ENCODE data around the gene QSOX2. TPM values are rescaled to one million over a fixed set of nuclear protein-coding genes. Genes with fewer than 3 reads are reported as not detected.

QSOX2 gene
- total RNA-seq, 2 experiments from 2014 or later = 11.2 to 13.6 TPM

DNA sequence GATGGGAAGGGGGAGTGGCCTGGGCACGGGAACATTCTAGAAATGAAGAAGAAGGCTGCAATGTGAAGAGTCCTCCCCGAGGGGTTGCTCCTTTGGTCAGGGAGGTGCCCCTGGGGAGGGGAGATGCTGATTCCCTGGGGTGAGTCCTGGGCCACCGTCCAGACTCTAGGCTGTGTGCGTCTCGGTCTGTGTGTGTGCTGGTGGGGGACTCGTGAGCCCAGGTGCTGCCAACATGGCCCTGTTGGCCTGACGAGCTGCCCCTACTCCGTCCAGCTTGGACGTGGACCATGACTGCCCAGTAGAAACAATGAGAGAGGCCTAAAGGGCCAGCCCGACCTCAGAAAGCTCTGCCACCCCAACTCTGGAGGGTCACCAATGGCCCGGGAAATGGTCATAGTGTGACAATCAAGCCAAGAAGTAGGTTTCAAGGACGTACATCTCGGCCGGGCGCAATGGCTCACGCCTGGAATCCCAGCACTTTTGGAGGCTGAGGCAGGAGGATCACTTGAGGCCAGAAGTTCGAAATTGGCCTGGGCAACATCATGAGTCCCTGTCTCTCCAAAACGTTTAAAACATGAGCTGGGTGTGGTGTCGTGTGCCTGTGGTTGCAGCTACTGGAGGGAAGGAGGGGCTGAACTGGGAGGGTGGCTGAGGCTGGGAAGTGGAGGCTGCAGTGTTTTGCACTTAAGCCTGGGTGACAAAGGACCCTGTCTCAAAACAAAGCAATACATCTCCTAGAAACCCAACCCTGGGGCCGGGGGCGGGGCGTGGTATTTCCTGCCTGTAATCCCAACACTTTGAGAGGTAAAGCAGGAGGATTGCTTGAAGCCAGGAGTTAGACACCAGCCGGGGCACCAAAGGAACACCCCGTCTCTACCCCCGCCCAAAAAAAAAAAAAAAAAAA, 57.7 kb downstream of the QSOX2 start:
- CTCF ChIA-PET = no interaction called here
- H3K4me1 Mint-ChIP-seq = no peaks in the 10 kb centered on the region
- H3K27ac Mint-ChIP-seq = no peak overlapping the region
- no peak overlapping the region for H3K4me3 Mint-ChIP-seq
- no peak for ATAC-seq
- DNase-seq = no peak
- no peaks in the 10 kb centered on the region for H3K36me3 Mint-ChIP-seq
- H3K9me3 Mint-ChIP-seq (ENCODE audit: low read depth) = no peaks in the 10 kb centered on the region
- H3K27me3 Mint-ChIP-seq = peaks cover 32% of the 10 kb centered on the region

DNA sequence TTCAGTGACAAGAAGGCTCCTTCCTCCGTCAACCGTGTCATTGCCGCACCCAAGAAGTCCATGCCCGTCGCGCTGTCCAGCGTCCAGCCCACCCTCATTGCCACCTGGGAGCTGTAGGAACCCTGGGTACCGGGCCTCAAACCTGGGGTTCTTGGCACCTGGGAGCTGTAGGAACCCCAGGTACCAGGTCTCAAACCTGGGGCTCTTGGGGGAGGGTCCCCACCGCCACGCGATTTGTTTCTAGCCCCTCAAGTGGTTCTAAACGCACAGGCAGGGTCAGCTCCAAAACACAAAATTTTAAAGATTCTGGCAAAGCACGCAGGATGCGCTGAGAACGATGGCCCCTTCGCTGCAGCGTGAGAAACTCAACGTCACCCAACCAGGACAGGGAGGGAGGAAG, 58.4 kb downstream of the QSOX2 start:
- H3K9me3 Mint-ChIP-seq (ENCODE audit: low read depth) = no peaks in the 10 kb centered on the region
- H3K4me3 Mint-ChIP-seq = no peak overlapping the region
- peaks cover 28% of the 10 kb centered on the region for H3K27me3 Mint-ChIP-seq
- no peaks in the 10 kb centered on the region for H3K36me3 Mint-ChIP-seq
- DNase-seq (no peak), ATAC-seq (no peak)
- no peaks in the 10 kb centered on the region for H3K4me1 Mint-ChIP-seq
- no peak overlapping the region for H3K27ac Mint-ChIP-seq
- CTCF ChIA-PET = no interaction called here

DNA sequence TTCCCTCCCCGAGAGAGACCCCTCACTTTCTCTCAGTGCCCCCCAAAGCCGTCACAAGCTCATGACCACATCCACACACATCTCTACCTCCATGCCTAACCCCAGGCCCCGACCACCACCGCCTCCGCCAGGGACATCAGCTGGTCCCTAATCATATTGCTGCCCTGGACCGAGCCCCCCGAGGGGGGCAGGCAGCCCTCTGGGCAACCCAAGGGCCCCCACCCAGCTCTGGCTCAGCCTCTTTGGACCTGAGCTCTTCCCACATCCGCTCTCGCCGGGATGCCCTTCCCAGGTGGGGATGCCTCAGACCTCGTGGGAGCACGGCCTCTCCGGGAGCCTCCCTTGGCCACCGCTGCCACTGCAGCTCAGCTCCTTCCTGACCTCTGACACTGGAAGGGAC, 59.2 kb downstream of the QSOX2 start:
- Mint-ChIP-seq H3K36me3 (no peaks in the 10 kb centered on the region), H3K27ac (no peak overlapping the region), H3K4me1 (no peaks in the 10 kb centered on the region), H3K27me3 (peaks cover 21% of the 10 kb centered on the region), H3K4me3 (no peak overlapping the region), H3K9me3 (ENCODE audit: low read depth) (no peaks in the 10 kb centered on the region)
- DNase-seq = no peak
- CTCF ChIA-PET = interaction anchor here (1.0 kb wide), 1 partner anchor 583 kb away, joined by 3 read pairs; no protein-coding TSS in a partner anchor
- no peak for ATAC-seq

DNA sequence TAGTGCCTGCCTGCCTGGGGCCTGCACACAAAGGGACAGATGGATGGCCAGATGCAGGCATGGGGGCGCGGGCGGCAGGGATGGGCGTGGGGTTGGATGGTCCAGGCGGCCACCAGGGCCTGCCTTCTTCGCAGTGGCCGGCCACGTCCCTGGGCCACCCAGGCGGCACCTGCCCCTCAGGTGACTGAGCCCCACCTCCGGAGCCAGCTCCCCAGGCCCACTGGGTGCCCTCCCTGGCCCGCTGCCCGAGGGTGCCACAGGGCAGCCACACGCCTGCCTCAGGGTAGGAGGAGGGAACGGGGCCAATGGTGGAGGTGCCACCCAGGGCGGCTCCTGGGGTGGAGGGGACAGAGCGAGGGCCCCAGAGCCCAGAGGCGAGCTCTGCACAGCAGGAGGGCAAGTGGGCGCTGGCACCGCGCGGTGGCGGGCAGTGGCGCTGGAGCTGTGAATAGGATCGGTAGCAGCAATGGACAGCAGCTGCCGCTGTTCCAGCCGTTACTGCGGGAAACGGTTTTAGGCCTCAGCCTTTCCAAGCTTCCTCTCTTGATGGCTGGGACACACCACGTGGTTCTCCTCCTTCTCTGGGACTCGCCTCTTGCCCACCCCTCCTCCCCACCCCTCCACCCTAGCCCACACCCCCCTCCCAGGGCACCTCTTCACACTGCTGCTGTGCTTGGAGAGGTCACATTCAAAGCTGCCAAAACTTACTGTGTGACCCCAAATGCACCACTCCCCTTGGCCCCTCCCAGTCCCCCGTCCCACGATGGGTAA, 59.8 kb downstream of the QSOX2 start:
- no peak overlapping the region for H3K4me3 Mint-ChIP-seq
- DNase-seq (no peak), ATAC-seq (no peak)
- H3K27ac Mint-ChIP-seq = no peak overlapping the region
- no peaks in the 10 kb centered on the region for H3K4me1 Mint-ChIP-seq
- CTCF ChIA-PET = interaction anchor here (1.0 kb wide), 1 partner anchor 583 kb away, joined by 3 read pairs; no protein-coding TSS in a partner anchor
- no peaks in the 10 kb centered on the region for H3K36me3 Mint-ChIP-seq
- H3K9me3 Mint-ChIP-seq (ENCODE audit: low read depth) = no peaks in the 10 kb centered on the region
- peaks cover 15% of the 10 kb centered on the region for H3K27me3 Mint-ChIP-seq

GRCh38 chr9:136185066-136185465, 60.5 kb downstream of the QSOX2 start:
- ATAC-seq = no peak
- DNase-seq = no peak
- no peaks in the 10 kb centered on the region for H3K9me3 Mint-ChIP-seq (ENCODE audit: low read depth)
- H3K4me1 Mint-ChIP-seq = no peaks in the 10 kb centered on the region
- H3K27me3 Mint-ChIP-seq = peaks cover 8% of the 10 kb centered on the region
- H3K4me3 Mint-ChIP-seq = no peak overlapping the region
- no peak overlapping the region for H3K27ac Mint-ChIP-seq
- H3K36me3 Mint-ChIP-seq = no peaks in the 10 kb centered on the region
- CTCF ChIA-PET = no interaction called here

DNA sequence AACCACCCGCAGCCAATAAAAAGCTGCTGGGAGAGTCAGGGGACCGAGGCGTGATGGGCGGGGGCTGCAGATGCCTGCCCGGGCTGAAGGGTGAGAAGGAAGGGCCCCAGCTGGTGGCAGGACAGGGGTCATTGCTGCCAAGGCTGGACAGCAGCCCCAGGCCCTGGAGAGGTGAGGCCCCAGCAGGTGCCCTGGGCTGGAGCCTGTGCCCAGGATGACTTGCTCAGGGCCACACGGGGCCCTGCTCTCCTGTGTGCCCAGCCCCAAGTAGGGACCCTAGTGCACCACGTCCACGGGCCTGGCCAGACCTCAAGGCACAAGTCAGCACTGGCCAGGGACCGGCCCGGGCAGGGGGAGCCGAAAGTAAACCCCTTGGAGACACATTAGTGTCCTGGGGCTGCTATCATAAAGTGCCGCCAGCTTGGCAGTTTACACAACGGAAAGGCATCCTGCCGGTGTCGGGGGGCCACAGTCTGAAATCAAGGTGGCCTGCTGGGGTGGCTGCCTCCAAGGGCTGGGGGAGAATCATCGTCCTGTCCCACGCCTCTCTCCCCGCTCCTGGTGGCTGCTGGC, 62.7 kb downstream of the QSOX2 start:
- no peaks in the 10 kb centered on the region for H3K27me3 Mint-ChIP-seq
- CTCF ChIA-PET = no interaction called here
- H3K36me3 Mint-ChIP-seq = no peaks in the 10 kb centered on the region
- ATAC-seq = no peak
- H3K9me3 Mint-ChIP-seq (ENCODE audit: low read depth) = no peaks in the 10 kb centered on the region
- DNase-seq = no peak
- no peak overlapping the region for H3K4me3 Mint-ChIP-seq
- H3K27ac Mint-ChIP-seq = no peak overlapping the region
- H3K4me1 Mint-ChIP-seq = no peaks in the 10 kb centered on the region

DNA sequence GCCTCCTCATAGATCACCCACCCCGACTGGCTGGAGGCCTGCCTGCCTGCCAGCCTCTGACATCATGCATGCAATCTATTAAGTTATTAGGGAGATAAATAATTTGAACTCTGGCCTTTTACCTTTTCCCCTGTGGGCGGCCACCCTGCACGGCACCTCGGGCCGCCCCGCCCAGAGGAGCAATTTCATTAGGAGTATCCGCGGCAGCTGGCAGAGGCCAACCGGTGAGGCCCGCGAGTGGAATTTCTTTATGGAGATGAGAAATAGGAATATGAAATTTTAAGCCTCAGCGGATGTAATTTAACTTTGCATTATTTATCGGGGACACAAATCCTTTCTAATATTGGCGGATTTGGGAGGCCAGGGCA, 63.2 kb downstream of the QSOX2 start:
- no peaks in the 10 kb centered on the region for H3K9me3 Mint-ChIP-seq (ENCODE audit: low read depth)
- CTCF ChIA-PET = no interaction called here
- H3K27ac Mint-ChIP-seq = no peak overlapping the region
- H3K4me3 Mint-ChIP-seq = no peak overlapping the region
- no peak for ATAC-seq
- H3K36me3 Mint-ChIP-seq = no peaks in the 10 kb centered on the region
- H3K4me1 Mint-ChIP-seq = no peaks in the 10 kb centered on the region
- no peaks in the 10 kb centered on the region for H3K27me3 Mint-ChIP-seq
- DNase-seq = no peak

- Mint-ChIP-seq H3K36me3 (no peaks in the 10 kb centered on the region), H3K27me3 (no peaks in the 10 kb centered on the region), H3K9me3 (ENCODE audit: low read depth) (no peaks in the 10 kb centered on the region), H3K27ac (no peak overlapping the region), H3K4me3 (no peak overlapping the region), H3K4me1 (no peaks in the 10 kb centered on the region)
- ATAC-seq (no peak), DNase-seq (no peak)
- CTCF ChIA-PET = no interaction called here
These were observed 63.7 kb downstream of the QSOX2 start for GRCh38 chr9:136181784-136182419.

DNA sequence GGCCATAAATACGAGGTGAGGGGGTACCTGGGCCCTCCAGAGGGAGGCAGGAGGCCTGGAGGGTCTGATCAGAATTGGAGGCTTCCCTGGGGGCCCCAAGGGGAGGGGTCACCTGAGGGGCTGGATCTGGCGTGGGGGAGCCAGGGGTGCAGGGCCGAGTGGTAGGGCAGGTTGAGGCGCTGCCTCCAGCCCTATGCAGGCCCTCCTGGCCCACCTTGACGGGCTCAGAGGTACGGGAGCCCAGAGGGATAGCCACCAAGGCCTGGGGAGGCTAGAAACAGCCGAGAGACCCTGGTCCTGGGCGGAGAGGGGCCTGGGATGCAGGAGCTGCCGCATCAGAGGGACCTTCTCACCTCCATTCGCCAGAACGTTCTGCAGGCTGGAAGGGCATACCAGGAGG, 65.0 kb downstream of the QSOX2 start:
- H3K9me3 Mint-ChIP-seq (ENCODE audit: low read depth) = no peaks in the 10 kb centered on the region
- H3K27ac Mint-ChIP-seq = no peak overlapping the region
- no peaks in the 10 kb centered on the region for H3K36me3 Mint-ChIP-seq
- no peaks in the 10 kb centered on the region for H3K4me1 Mint-ChIP-seq
- H3K27me3 Mint-ChIP-seq = no peaks in the 10 kb centered on the region
- H3K4me3 Mint-ChIP-seq = no peak overlapping the region
- CTCF ChIA-PET = no interaction called here
- DNase-seq (no peak), ATAC-seq (no peak)

DNA sequence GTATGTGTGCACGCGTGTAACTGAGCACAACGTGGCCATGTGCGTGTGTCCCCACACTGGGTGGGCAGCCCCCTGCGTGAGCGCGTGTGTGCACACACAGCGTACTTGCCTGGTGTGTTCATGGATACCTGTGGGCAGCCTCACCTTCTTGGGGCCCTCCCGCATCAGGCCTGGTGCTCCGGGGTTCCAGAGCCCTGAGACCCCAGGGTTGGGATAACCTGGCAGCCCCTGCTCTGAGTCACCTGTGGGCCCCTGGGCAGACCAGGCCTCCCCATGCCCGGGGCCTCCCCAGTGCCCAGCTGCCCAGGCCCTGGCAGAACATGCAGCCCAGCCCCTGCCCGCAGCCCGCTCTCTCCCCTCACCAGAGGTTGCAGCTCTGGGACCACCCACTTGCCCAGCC, 65.9 kb downstream of the QSOX2 start:
- Mint-ChIP-seq H3K36me3 (no peaks in the 10 kb centered on the region), H3K27ac (no peak overlapping the region), H3K4me3 (no peak overlapping the region), H3K4me1 (no peaks in the 10 kb centered on the region), H3K9me3 (ENCODE audit: low read depth) (no peaks in the 10 kb centered on the region), H3K27me3 (no peaks in the 10 kb centered on the region)
- no peak for ATAC-seq
- CTCF ChIA-PET = no interaction called here
- DNase-seq = no peak

DNA sequence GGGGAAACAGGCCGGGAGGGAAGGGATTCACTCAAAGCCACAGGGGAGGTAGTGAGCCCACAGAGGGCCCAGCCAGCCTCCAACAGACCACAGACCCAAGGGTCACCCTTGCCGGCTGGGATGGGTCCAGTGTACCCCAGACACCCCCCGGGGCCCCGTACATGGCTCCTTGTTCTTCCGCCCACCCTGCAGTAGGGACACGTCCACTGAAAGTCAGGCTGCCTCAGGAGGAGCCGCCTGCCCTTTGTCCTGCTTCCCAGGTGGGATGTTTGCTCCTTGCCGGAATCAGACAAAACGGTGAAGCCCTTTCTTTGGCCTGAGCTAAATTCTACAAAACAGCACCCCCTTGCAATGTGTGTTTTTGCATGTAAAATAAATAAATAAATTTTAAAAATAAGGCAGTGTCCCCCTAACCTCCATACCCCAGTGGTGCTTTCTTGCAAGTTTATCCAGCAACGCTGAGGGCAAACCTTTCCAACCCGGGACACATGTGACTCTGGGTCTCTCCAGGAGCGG, 66.5 kb downstream of the QSOX2 start:
- no peaks in the 10 kb centered on the region for H3K9me3 Mint-ChIP-seq (ENCODE audit: low read depth)
- no peaks in the 10 kb centered on the region for H3K4me1 Mint-ChIP-seq
- CTCF ChIA-PET = interaction anchor here (0.7 to 1.2 kb wide), 2 partner anchors 88 to 211 kb away, joined by 3 read pairs; no protein-coding TSS in a partner anchor
- ATAC-seq (no peak), DNase-seq (no peak)
- H3K27ac Mint-ChIP-seq = no peak overlapping the region
- no peak overlapping the region for H3K4me3 Mint-ChIP-seq
- H3K36me3 Mint-ChIP-seq = no peaks in the 10 kb centered on the region
- no peaks in the 10 kb centered on the region for H3K27me3 Mint-ChIP-seq

DNA sequence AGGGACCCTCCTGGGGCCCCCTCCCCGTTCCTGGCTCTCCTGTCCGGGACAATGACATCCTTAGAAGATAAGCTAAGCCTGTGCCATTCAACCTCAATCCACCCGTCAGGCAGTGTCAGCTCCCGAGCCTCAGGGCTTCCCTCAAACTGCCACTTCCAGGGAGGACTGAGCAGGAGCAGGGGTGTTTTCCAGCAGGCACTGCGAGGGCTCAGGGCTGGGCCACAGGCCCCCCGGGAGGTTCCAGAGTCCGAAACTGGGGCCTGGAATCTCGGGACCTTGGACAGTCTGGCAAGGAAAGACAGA, 66.9 kb downstream of the QSOX2 start:
- H3K9me3 Mint-ChIP-seq (ENCODE audit: low read depth) = no peaks in the 10 kb centered on the region
- H3K4me3 Mint-ChIP-seq = no peak overlapping the region
- H3K27me3 Mint-ChIP-seq = no peaks in the 10 kb centered on the region
- no peak overlapping the region for H3K27ac Mint-ChIP-seq
- ATAC-seq (no peak), DNase-seq (no peak)
- CTCF ChIA-PET = interaction anchor here (0.7 to 1.2 kb wide), 2 partner anchors 89 to 211 kb away, joined by 3 read pairs; no protein-coding TSS in a partner anchor
- no peaks in the 10 kb centered on the region for H3K36me3 Mint-ChIP-seq
- H3K4me1 Mint-ChIP-seq = no peaks in the 10 kb centered on the region

DNA sequence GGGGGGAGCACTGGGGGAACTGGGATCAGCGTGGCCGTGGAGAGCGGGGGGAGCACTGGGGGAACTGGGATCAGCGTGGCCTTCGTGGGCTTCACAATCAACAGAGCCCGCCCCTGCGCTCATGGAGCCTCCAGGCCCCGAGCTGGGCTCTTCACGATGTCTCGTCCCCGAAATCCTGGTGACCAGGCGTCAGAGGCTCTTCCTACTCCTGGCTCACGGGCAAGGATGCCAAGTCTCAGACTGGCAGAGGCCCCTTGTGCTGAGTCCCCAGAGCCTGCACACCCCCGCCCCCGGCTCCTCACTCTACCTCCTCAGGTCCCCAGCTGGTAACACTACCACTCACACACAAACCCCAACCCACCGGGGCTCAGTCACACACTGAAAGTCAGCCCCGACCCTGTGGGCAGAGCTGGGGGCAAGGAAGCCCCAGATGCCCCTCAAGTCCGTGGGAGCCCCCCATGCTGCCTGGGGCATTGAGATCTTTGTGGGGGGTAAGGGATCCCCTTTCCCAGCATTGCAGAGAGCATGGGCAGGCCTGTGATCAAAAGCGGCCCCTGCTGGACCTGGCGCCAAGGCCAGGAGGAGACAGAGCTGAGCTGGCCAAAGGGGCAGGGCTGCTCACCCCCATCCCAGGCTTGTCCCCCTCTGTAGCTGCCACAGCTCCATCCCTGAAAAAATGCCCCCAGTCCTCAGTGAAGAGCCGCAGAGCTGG, 67.4 kb downstream of the QSOX2 start:
- H3K4me3 Mint-ChIP-seq = no peak overlapping the region
- ATAC-seq (no peak), DNase-seq (no peak)
- H3K27me3 Mint-ChIP-seq = no peaks in the 10 kb centered on the region
- no peak overlapping the region for H3K27ac Mint-ChIP-seq
- CTCF ChIA-PET = interaction anchor here (0.7 to 1.2 kb wide), 2 partner anchors 89 to 210 kb away, joined by 3 read pairs; no protein-coding TSS in a partner anchor
- no peaks in the 10 kb centered on the region for H3K9me3 Mint-ChIP-seq (ENCODE audit: low read depth)
- H3K4me1 Mint-ChIP-seq = no peaks in the 10 kb centered on the region
- no peaks in the 10 kb centered on the region for H3K36me3 Mint-ChIP-seq
